HepG2 (cell line): Measurements from ENCODE around the gene MIB2. TPM values are rescaled to one million over a fixed set of nuclear protein-coding genes. Genes with fewer than 3 reads are reported as not detected.
A peak's percentile ranks its signal among the peaks of the same experiment; 100 is the strongest.

Experiments used
- CEBPG ChIP-seq: IDR thresholded peaks from 2 replicates; pipeline ENCODE4 v1.6.1; 2016
- HIC2 ChIP-seq: sonication (generic); formaldehyde crosslinking; IDR thresholded peaks from 2 replicates; pipeline ENCODE4 v1.9.0; 2022; ENCODE audit warnings: low read depth, missing genetic modification reagents
- KLF15 ChIP-seq: sonication (generic); formaldehyde crosslinking; IDR thresholded peaks from 2 replicates; pipeline ENCODE4 v1.8.1; 2023; ENCODE audit warnings: borderline replicate concordance, mild to moderate bottlenecking, inconsistent platforms, missing genetic modification reagents, mixed read lengths
- MXD3 ChIP-seq: IDR thresholded peaks from 2 replicates; pipeline ENCODE4 v1.6.1; 2016; ENCODE audit warnings: mild to moderate bottlenecking, missing biosample characterization, missing genetic modification reagents
- MYC ChIP-seq: sonication (generic); formaldehyde crosslinking; IDR thresholded peaks from 2 replicates; pipeline ENCODE4 v1.9.0; 2021; ENCODE audit warnings: missing genetic modification reagents, borderline replicate concordance
- RAD21 ChIP-seq: fragments of 450-650 bp; formaldehyde crosslinking; IDR thresholded peaks from 2 replicates; pipeline ENCODE4 v1.5.0; 2020; ENCODE audit warnings: mild to moderate bottlenecking
- RFXAP ChIP-seq: sonication (generic); formaldehyde crosslinking; IDR thresholded peaks from 2 replicates; pipeline ENCODE4 v1.4.0; 2020; ENCODE audit warnings: missing genetic modification reagents, borderline replicate concordance
- TCF12 ChIP-seq, 2 experiments: fragments of 450-650 bp in 1 of 2; sonication (generic) in 1 of 2; formaldehyde crosslinking in 1 of 2; IDR thresholded peaks; 2 replicates each; pipeline versions ENCODE4 v1.6.1 to v1.8.0; 2017 to 2022; ENCODE audit warnings: antibody characterized with exemption in 1 of 2, mild to moderate bottlenecking in 1 of 2, missing genetic modification reagents in 1 of 2, moderate library complexity in 1 of 2
- U2AF1 ChIP-seq: fragments of 200-400 bp; formaldehyde crosslinking; optimal IDR thresholded peaks from 2 replicates; pipeline ENCODE3; 2017; ENCODE audit warnings: mild to moderate bottlenecking, low read depth, low read length
- WIZ ChIP-seq: sonication (generic); formaldehyde crosslinking; IDR thresholded peaks from 2 replicates; pipeline ENCODE4 v1.5.1; 2020; ENCODE audit warnings: mild to moderate bottlenecking, missing genetic modification reagents
- ZNF136 ChIP-seq: sonication (generic); formaldehyde crosslinking; IDR thresholded peaks from 2 replicates; pipeline ENCODE4 v1.8.1; 2022; ENCODE audit warnings: low read depth, mild to moderate bottlenecking, moderate library complexity, missing genetic modification reagents
- ZNF33A ChIP-seq: sonication (generic); formaldehyde crosslinking; IDR thresholded peaks from 2 replicates; pipeline ENCODE4 v1.5.1; 2020; ENCODE audit warnings: missing genetic modification reagents, mild to moderate bottlenecking, moderate library complexity, borderline replicate concordance
- ZSCAN21 ChIP-seq: sonication (generic); formaldehyde crosslinking; IDR thresholded peaks from 2 replicates; pipeline ENCODE4 v1.8.0; 2022; ENCODE audit warnings: mild to moderate bottlenecking, missing genetic modification reagents, moderate library complexity, borderline replicate concordance
- polyA plus RNA-seq, 8 experiments: library from polyadenylated mRNA; depleted of rRNA in 3 of 8; stranded (reverse) in 7 of 8; unstranded in 1 of 8; fragments of >200 nt; fragmentation: Illumina TruSeq in 4 of 8; extraction: Trizol in 4 of 8; gene quantifications; 2 replicates each; pipeline versions ENCODE4 v1.2.1 to v1.2.3, GENCODE V29; 2011 to 2016; ENCODE audit warnings: low read depth in 4 of 8, missing spikeins in 1 of 8, mixed read lengths in 1 of 8; ENCODE audit not compliant: insufficient read depth in 1 of 8
- total RNA-seq, 5 experiments: library from RNA; depleted of rRNA; stranded (reverse); fragments of >200 nt; fragmentation: Illumina TruSeq; extraction: Trizol; gene quantifications; 2 replicates each; pipeline ENCODE4 v1.2.3, GENCODE V29; 2016; ENCODE audit warnings: low read depth in 1 of 5

MIB2 gene
- total and polyA plus RNA-seq, 2 of the 13 experiments (the other 11 are each of a cell fraction or from before 2014, with no cell fraction given), result 19.9 to 30.4 TPM

GRCh38 chr1:1597275-1597930 lies 17.9 kb upstream of the MIB2 start (continued):
- TF ChIP-seq U2AF1, result no peak
- TF ChIP-seq RAD21 (CRISPR knock-in tag), result peak; percentile 59
- TF ChIP-seq TCF12 (IDR thresholded peaks at IDR 0.05), result no peak
- no peak for TF ChIP-seq TCF12 (CRISPR knock-in tag; IDR thresholded peaks at IDR 0.05)
- peak; percentile 56; the same call in 1 of the 2 replicates for TF ChIP-seq HIC2 (CRISPR knock-in tag)
- TF ChIP-seq KLF15, result no peak
- TF ChIP-seq RFXAP (CRISPR knock-in tag), result no peak
- TF ChIP-seq ZNF136, result no peak
- TF ChIP-seq MXD3 (CRISPR knock-in tag), result 0 out of 2 replicates have a peak, but pooled peaks have one; percentile 32
- no peak for TF ChIP-seq CEBPG (CRISPR knock-in tag)
- no peak for TF ChIP-seq MYC
- no peak for TF ChIP-seq WIZ (CRISPR knock-in tag)
- TF ChIP-seq ZSCAN21 (CRISPR knock-in tag), result 0 out of 2 replicates have a peak, but pooled peaks have one; percentile 30
- no peak for TF ChIP-seq ZNF33A (CRISPR knock-in tag)
